Measurements from ENCODE around the gene ANGEL2. TPM values are rescaled to one million over a fixed set of nuclear protein-coding genes. Genes with fewer than 3 reads are reported as not detected.

ANGEL2 gene
- total RNA-seq, 2 experiments from 2014 or later, result 40.1 to 42.7 TPM

GRCh38 chr1:212957546-212957945, 58.1 kb downstream of the ANGEL2 start:
- no peaks in the 10 kb centered on the region for H4K20me1 ChIP-seq (ENCODE audit: insufficient read depth, low read length)
- no peak for DNase-seq (ENCODE audit: low spot score)
- H2AFZ ChIP-seq (ENCODE audit: low read length), result no peak overlapping the region
- H3K4me2 ChIP-seq (ENCODE audit: low read length), result no peak overlapping the region; the same call in 1 of the 2 replicates
- H3K36me3 ChIP-seq (ENCODE audit: insufficient read depth, low read length), result no peaks in the 10 kb centered on the region
- H3K27ac ChIP-seq (ENCODE audit: low read depth, low read length, poor library complexity, severe bottlenecking), result no peak overlapping the region
- no TSS peak for BruUV-seq (replicated peaks)
- intact Hi-C loops (cut with micrococcal nuclease; ENCODE audit: unreplicated experiment), result no loop called here
- ChIA-PET POLR2A (interaction anchor here (0.5 to 1.4 kb wide), 9 partner anchors 11 to 1376 kb away, joined by 3 to 6 read pairs (median 3); no protein-coding TSS in a partner anchor), CTCF (ENCODE audit: unreplicated experiment) (interaction anchor here (1.9 kb wide), 1 partner anchor 10 kb away, joined by 6 read pairs; no protein-coding TSS in a partner anchor)
- no peak overlapping the region for H3K4me3 ChIP-seq (ENCODE audit: low read depth, low read length, poor library complexity, severe bottlenecking)
- H3K4me1 ChIP-seq (ENCODE audit: insufficient read depth, low read length, poor library complexity, severe bottlenecking), result peaks cover 46% of the 10 kb centered on the region
- TF ChIP-seq CTCF (conservative IDR thresholded peaks at IDR 0.05; ENCODE audit: low read length) (no peak), EZH2phosphoT487 (IDR thresholded peaks at IDR 0.05; ENCODE audit: borderline replicate concordance, low read depth, low read length) (no peak)
- H3K79me2 ChIP-seq (ENCODE audit: insufficient read depth, low read depth, low read length), result no peaks in the 10 kb centered on the region
- H3K9me2 ChIP-seq (ENCODE audit: insufficient read depth, low read length), result no peaks in the 10 kb centered on the region
- no peaks in the 10 kb centered on the region for H3K9me3 ChIP-seq (ENCODE audit: low read length)

DNA sequence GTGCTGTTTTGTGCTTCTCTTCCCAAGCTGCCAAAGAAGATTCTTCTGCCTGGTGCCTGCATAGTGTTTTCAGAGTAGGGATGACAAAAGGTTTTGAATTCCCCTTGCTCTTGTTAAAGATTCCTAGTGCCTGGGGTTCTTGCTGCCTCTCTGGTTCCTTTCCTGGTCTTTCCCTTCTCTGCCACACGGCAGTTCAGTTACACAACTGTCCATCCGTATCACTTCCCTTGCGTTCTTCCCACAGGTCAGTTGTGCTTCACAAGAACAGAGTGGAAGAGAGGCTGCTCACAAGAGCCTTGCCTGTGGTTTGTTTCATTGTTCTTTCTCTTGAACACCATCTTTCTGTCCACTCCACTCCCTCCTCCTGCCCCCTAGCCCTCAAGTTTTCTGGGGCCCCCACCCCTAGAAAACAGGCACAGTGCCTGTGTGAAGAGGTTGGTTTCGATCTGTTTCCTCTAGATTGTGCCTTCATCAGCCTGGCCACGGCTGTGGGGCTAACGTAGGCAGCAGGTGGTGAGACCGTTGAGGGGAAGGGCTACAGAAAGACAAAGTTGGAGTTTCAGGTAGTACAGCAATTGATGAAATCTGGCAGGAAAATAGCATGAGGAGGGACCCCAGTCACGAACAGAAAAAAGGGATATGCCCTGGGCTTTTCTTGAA, 59.6 kb downstream of the ANGEL2 start:
- CTCF ChIA-PET (ENCODE audit: unreplicated experiment), result no interaction called here
- Histone ChIP-seq H3K9me3 (ENCODE audit: low read length) (no peaks in the 10 kb centered on the region), H2AFZ (ENCODE audit: low read length) (no peak overlapping the region; the same call in 1 of the 2 replicates), H3K4me1 (ENCODE audit: insufficient read depth, low read length, poor library complexity, severe bottlenecking) (peaks cover 59% of the 10 kb centered on the region), H3K9me2 (ENCODE audit: insufficient read depth, low read length) (no peaks in the 10 kb centered on the region), H3K79me2 (ENCODE audit: insufficient read depth, low read depth, low read length) (no peaks in the 10 kb centered on the region), H3K27ac (ENCODE audit: low read depth, low read length, poor library complexity, severe bottlenecking) (no peak overlapping the region), H3K4me2 (ENCODE audit: low read length) (peak overlapping the region; percentile 37), H3K4me3 (ENCODE audit: low read depth, low read length, poor library complexity, severe bottlenecking) (no peak overlapping the region), H4K20me1 (ENCODE audit: insufficient read depth, low read length) (no peaks in the 10 kb centered on the region), H3K36me3 (ENCODE audit: insufficient read depth, low read length) (no peaks in the 10 kb centered on the region)
- no TSS peak for BruUV-seq (replicated peaks)
- no peak for TF ChIP-seq EZH2phosphoT487 (IDR thresholded peaks at IDR 0.05; ENCODE audit: borderline replicate concordance, low read depth, low read length)
- TF ChIP-seq CTCF (conservative IDR thresholded peaks at IDR 0.05; ENCODE audit: low read length), result no peak
- POLR2A ChIA-PET, result no interaction called here
- DNase-seq (ENCODE audit: low spot score), result peak; percentile 38
- intact Hi-C loops (cut with micrococcal nuclease; ENCODE audit: unreplicated experiment), result no loop called here

DNA sequence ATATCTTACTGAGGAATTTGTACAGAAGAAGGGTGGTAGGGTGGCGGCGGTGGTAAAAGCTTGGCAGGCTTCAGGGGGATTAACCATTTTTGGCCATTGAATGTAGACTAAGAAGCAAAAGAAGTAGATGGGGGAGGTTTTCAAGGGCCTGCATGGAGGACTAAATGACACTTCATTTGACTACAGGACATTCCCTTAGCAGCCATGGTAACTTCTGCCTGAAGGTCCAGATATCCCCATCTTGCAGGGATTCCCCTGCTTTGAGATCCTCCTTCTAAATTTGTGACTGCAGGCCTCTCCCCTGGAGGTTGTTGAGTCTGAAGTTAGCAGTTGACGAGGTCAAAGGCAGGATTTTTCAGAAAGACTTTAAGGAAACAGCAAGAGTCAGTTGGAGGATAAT, 60.6 kb downstream of the ANGEL2 start:
- H3K27ac ChIP-seq (ENCODE audit: low read depth, low read length, poor library complexity, severe bottlenecking), result no peak overlapping the region
- ChIA-PET CTCF (ENCODE audit: unreplicated experiment) (no interaction called here), POLR2A (no interaction called here)
- no peak overlapping the region for H3K4me2 ChIP-seq (ENCODE audit: low read length)
- no peaks in the 10 kb centered on the region for H3K9me2 ChIP-seq (ENCODE audit: insufficient read depth, low read length)
- H4K20me1 ChIP-seq (ENCODE audit: insufficient read depth, low read length), result no peaks in the 10 kb centered on the region
- no peaks in the 10 kb centered on the region for H3K9me3 ChIP-seq (ENCODE audit: low read length)
- H3K4me1 ChIP-seq (ENCODE audit: insufficient read depth, low read length, poor library complexity, severe bottlenecking), result peaks cover 64% of the 10 kb centered on the region
- H2AFZ ChIP-seq (ENCODE audit: low read length), result no peak overlapping the region
- no peak overlapping the region for H3K4me3 ChIP-seq (ENCODE audit: low read depth, low read length, poor library complexity, severe bottlenecking)
- H3K36me3 ChIP-seq (ENCODE audit: insufficient read depth, low read length), result no peaks in the 10 kb centered on the region
- DNase-seq (ENCODE audit: low spot score), result no peak
- no TSS peak for BruUV-seq (replicated peaks)
- no peaks in the 10 kb centered on the region for H3K79me2 ChIP-seq (ENCODE audit: insufficient read depth, low read depth, low read length)
- TF ChIP-seq CTCF (conservative IDR thresholded peaks at IDR 0.05; ENCODE audit: low read length) (no peak), EZH2phosphoT487 (IDR thresholded peaks at IDR 0.05; ENCODE audit: borderline replicate concordance, low read depth, low read length) (no peak)
- intact Hi-C loops (cut with micrococcal nuclease; ENCODE audit: unreplicated experiment), result no loop called here

Measured in OCI-LY7 (cell line).